HG03432 (cell line): ENCODE results near the gene KLHL21.
A peak's percentile ranks its signal among the peaks of the same experiment; 100 is the strongest.

ENCODE experiments used
- ATAC-seq: cut with Tn5 transposase; IDR thresholded peaks from one replicate; pipeline ENCODE4 v1.9.1; 2021; ENCODE audit warnings: mild to moderate bottlenecking, moderate library complexity; ENCODE audit not compliant: unreplicated experiment

KLHL21 gene

GRCh38 chr1:6557597-6557996 is 45.1 kb downstream of the KLHL21 start:
- ATAC-seq: no peak

- ATAC-seq: no peak
These were observed 47.5 kb downstream of the KLHL21 start, which contains the start of gene TAS1R1 for GRCh38 chr1:6554907-6555778. TSS of gene TAS1R1 (plus strand) at chr1:6555307. CDS start at chr1:6555374, 67 bp downstream.

GRCh38 chr1:6554031-6554906 is 48.4 kb downstream of the KLHL21 start, which contains the start of gene NOL9:
TSS of gene NOL9 (minus strand) at chr1:6554513. CDS start at chr1:6554502, 11 bp downstream.
- peak; percentile 93 for ATAC-seq

- no peak for ATAC-seq
These were observed 55.4 kb downstream of the KLHL21 start for GRCh38 chr1:6547301-6547700.

GRCh38 chr1:6546326-6546725 is 56.3 kb downstream of the KLHL21 start:
- ATAC-seq: no peak

- no peak for ATAC-seq
These were observed 57.2 kb downstream of the KLHL21 start for GRCh38 chr1:6545276-6546112.

GRCh38 chr1:6544831-6545230 is 57.8 kb downstream of the KLHL21 start:
- ATAC-seq: no peak
